GM23338 (cell line): ENCODE measurements around the gene MNX1. TPM values are rescaled to one million over a fixed set of nuclear protein-coding genes. Genes with fewer than 3 reads are reported as not detected.

ENCODE experiments used
- CREB1 ChIP-seq: fragments of 250-450 bp; sonication (Bioruptor Pico); IDR thresholded peaks from 2 replicates; pipeline ENCODE4 v1.5.0; 2020; ENCODE audit warnings: low read depth, mild to moderate bottlenecking, moderate library complexity
- NANOG ChIP-seq: IDR thresholded peaks from 2 replicates; pipeline ENCODE4 v1.6.1; 2016; ENCODE audit warnings: antibody characterized with exemption, borderline replicate concordance
- polyA plus RNA-seq: library from polyadenylated mRNA; unstranded; fragments of >200 nt; fragmentation: Nextera tagmentation; extraction: Ambion mirVana; gene quantifications from 2 replicates; pipeline ENCODE4 v1.2.1, GENCODE V29; 2016
- total RNA-seq: library from RNA; depleted of rRNA; stranded (reverse); fragments of >200 nt; shearing (Covaris generic); gene quantifications from 2 replicates; pipeline ENCODE4 v1.2.3, GENCODE V29; 2014
- TF ChIP-seq, protein P1 (sequence below): fragments of 250-450 bp; sonication (Bioruptor Pico); IDR thresholded peaks from 2 replicates; pipeline ENCODE4 v1.5.0; 2020; ENCODE audit warnings: mild to moderate bottlenecking, moderate library complexity
- TF ChIP-seq, protein P2 (sequence below): IDR thresholded peaks from 2 replicates; pipeline ENCODE4 v1.6.1; 2016; ENCODE audit warnings: antibody characterized with exemption
- TF ChIP-seq, protein P3 (sequence below): IDR thresholded peaks from one replicate; pipeline ENCODE4 v1.6.1; 2018; ENCODE audit warnings: antibody characterized with exemption; ENCODE audit not compliant: unreplicated experiment

Gene MNX1
- total and polyA plus RNA-seq, 2 experiments from 2014 or later, result 0.14 to 0.24 TPM

DNA sequence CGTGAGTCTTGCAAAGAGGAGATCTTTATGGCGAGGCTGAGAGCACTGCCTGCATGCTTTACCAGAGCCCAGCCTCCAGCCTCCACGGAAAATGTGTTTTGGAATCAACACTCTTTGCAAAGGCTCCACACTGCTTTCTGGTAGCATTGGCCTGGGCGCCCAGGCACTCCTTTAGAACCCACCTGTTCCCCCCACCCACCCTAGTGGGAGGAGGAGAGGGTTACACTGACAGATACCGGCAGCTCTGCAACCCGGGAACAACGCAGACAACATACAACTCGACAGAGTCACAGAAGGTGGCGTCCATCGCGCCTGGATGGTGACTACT lies 5.5 kb upstream of the MNX1 start (continued):
- TF ChIP-seq, protein P1, sequence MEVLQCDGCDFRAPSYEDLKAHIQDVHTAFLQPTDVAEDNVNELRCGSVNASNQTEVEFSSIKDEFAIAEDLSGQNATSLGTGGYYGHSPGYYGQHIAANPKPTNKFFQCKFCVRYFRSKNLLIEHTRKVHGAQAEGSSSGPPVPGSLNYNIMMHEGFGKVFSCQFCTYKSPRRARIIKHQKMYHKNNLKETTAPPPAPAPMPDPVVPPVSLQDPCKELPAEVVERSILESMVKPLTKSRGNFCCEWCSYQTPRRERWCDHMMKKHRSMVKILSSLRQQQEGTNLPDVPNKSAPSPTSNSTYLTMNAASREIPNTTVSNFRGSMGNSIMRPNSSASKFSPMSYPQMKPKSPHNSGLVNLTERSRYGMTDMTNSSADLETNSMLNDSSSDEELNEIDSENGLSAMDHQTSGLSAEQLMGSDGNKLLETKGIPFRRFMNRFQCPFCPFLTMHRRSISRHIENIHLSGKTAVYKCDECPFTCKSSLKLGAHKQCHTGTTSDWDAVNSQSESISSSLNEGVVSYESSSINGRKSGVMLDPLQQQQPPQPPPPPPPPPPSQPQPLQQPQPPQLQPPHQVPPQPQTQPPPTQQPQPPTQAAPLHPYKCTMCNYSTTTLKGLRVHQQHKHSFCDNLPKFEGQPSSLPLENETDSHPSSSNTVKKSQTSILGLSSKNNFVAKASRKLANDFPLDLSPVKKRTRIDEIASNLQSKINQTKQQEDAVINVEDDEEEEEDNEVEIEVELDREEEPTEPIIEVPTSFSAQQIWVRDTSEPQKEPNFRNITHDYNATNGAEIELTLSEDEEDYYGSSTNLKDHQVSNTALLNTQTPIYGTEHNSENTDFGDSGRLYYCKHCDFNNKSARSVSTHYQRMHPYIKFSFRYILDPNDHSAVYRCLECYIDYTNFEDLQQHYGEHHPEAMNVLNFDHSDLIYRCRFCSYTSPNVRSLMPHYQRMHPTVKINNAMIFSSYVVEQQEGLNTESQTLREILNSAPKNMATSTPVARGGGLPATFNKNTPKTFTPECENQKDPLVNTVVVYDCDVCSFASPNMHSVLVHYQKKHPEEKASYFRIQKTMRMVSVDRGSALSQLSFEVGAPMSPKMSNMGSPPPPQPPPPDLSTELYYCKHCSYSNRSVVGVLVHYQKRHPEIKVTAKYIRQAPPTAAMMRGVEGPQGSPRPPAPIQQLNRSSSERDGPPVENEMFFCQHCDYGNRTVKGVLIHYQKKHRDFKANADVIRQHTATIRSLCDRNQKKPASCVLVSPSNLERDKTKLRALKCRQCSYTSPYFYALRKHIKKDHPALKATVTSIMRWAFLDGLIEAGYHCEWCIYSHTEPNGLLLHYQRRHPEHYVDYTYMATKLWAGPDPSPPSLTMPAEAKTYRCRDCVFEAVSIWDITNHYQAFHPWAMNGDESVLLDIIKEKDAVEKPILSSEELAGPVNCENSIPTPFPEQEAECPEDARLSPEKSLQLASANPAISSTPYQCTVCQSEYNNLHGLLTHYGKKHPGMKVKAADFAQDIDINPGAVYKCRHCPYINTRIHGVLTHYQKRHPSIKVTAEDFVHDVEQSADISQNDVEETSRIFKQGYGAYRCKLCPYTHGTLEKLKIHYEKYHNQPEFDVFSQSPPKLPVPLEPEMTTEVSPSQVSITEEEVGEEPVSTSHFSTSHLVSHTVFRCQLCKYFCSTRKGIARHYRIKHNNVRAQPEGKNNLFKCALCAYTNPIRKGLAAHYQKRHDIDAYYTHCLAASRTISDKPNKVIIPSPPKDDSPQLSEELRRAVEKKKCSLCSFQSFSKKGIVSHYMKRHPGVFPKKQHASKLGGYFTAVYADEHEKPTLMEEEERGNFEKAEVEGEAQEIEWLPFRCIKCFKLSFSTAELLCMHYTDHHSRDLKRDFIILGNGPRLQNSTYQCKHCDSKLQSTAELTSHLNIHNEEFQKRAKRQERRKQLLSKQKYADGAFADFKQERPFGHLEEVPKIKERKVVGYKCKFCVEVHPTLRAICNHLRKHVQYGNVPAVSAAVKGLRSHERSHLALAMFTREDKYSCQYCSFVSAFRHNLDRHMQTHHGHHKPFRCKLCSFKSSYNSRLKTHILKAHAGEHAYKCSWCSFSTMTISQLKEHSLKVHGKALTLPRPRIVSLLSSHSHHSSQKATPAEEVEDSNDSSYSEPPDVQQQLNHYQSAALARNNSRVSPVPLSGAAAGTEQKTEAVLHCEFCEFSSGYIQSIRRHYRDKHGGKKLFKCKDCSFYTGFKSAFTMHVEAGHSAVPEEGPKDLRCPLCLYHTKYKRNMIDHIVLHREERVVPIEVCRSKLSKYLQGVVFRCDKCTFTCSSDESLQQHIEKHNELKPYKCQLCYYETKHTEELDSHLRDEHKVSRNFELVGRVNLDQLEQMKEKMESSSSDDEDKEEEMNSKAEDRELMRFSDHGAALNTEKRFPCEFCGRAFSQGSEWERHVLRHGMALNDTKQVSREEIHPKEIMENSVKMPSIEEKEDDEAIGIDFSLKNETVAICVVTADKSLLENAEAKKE (CRISPR knock-in tag), result no peak
- TF ChIP-seq, protein P2, sequence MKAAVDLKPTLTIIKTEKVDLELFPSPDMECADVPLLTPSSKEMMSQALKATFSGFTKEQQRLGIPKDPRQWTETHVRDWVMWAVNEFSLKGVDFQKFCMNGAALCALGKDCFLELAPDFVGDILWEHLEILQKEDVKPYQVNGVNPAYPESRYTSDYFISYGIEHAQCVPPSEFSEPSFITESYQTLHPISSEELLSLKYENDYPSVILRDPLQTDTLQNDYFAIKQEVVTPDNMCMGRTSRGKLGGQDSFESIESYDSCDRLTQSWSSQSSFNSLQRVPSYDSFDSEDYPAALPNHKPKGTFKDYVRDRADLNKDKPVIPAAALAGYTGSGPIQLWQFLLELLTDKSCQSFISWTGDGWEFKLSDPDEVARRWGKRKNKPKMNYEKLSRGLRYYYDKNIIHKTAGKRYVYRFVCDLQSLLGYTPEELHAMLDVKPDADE, result no peak
- no peak for TF ChIP-seq CREB1 (CRISPR knock-in tag)
- TF ChIP-seq NANOG, result no peak
- TF ChIP-seq, protein P3, sequence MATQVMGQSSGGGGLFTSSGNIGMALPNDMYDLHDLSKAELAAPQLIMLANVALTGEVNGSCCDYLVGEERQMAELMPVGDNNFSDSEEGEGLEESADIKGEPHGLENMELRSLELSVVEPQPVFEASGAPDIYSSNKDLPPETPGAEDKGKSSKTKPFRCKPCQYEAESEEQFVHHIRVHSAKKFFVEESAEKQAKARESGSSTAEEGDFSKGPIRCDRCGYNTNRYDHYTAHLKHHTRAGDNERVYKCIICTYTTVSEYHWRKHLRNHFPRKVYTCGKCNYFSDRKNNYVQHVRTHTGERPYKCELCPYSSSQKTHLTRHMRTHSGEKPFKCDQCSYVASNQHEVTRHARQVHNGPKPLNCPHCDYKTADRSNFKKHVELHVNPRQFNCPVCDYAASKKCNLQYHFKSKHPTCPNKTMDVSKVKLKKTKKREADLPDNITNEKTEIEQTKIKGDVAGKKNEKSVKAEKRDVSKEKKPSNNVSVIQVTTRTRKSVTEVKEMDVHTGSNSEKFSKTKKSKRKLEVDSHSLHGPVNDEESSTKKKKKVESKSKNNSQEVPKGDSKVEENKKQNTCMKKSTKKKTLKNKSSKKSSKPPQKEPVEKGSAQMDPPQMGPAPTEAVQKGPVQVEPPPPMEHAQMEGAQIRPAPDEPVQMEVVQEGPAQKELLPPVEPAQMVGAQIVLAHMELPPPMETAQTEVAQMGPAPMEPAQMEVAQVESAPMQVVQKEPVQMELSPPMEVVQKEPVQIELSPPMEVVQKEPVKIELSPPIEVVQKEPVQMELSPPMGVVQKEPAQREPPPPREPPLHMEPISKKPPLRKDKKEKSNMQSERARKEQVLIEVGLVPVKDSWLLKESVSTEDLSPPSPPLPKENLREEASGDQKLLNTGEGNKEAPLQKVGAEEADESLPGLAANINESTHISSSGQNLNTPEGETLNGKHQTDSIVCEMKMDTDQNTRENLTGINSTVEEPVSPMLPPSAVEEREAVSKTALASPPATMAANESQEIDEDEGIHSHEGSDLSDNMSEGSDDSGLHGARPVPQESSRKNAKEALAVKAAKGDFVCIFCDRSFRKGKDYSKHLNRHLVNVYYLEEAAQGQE, result no peak
